GM12878 (cell line): Measurements from ENCODE around the gene METTL9.
"Not testable (repeated sequence)": the region's sequence is repeated elsewhere in the genome, so short reads cannot be mapped to it uniquely, and the experiment has no call there.

ENCODE experiments used
- BACH1 ChIP-seq: fragments of 450-650 bp; IDR thresholded peaks from 2 replicates; pipeline ENCODE4 v1.6.1; 2017; ENCODE audit warnings: mild to moderate bottlenecking, borderline replicate concordance
- BHLHE40 ChIP-seq, 2 experiments: fragments of 450-650 bp in 1 of 2; IDR thresholded peaks; 2 replicates each; pipeline ENCODE4 v1.6.1; 2011 to 2017; ENCODE audit warnings: low read depth in 2 of 2, borderline replicate concordance in 1 of 2, improper control_type of control experiment in 1 of 2, low read length in 1 of 2, mild to moderate bottlenecking in 1 of 2
- CTCF ChIP-seq, 3 experiments: IDR thresholded peaks in 2 of 3; conservative IDR thresholded peaks in 1 of 3; 2 replicates each; pipeline ENCODE4 v1.5.1; 2011; ENCODE audit warnings: low read depth in 3 of 3, low read length in 3 of 3, mild to moderate bottlenecking in 3 of 3, control low read depth in 2 of 3, moderate library complexity in 2 of 3, inconsistent platforms in 1 of 3, mixed read lengths in 1 of 3; ENCODE audit not compliant: control insufficient read depth in 2 of 3, insufficient read depth in 1 of 3; ENCODE audit errors: extremely low read depth in 1 of 3
- JUND ChIP-seq: IDR thresholded peaks from 2 replicates; pipeline ENCODE4 v1.6.1; 2012; ENCODE audit warnings: low read depth, mild to moderate bottlenecking, low read length, improper control_type of control experiment, moderate library complexity
- NBN ChIP-seq: fragments of 450-650 bp; IDR thresholded peaks from 2 replicates; pipeline ENCODE4 v1.6.1; 2016
- POLR2AphosphoS5 ChIP-seq: IDR thresholded peaks from 2 replicates; pipeline ENCODE4 v1.6.1; 2011; ENCODE audit warnings: mild to moderate bottlenecking, low read length, inconsistent platforms
- SRF ChIP-seq, 2 experiments: IDR thresholded peaks; 2 replicates each; pipeline ENCODE4 v1.6.1; 2011; ENCODE audit warnings: low read depth in 2 of 2, low read length in 2 of 2, mild to moderate bottlenecking in 1 of 2, moderate library complexity in 1 of 2
- ZBTB33 ChIP-seq: fragments of 450-650 bp; IDR thresholded peaks from 2 replicates; pipeline ENCODE4 v1.6.1; 2017; ENCODE audit warnings: mild to moderate bottlenecking

GRCh38 chr16:21550435-21550834 is 48.9 kb upstream of the METTL9 start:
- TF ChIP-seq CTCF (IDR thresholded peaks at IDR 0.05 in 2 of 3, conservative IDR thresholded peaks at IDR 0.05 in 1 of 3; ENCODE audit: control insufficient read depth in 2 of 3, extremely low read depth in 1 of 3, insufficient read depth in 1 of 3, low read depth in 3 of 3, low read length in 3 of 3); POLR2AphosphoS5; NBN; BHLHE40 (IDR thresholded peaks at IDR 0.05; ENCODE audit: borderline replicate concordance in 1 of 2, low read depth in 2 of 2, low read length in 1 of 2); JUND; SRF (IDR thresholded peaks at IDR 0.05; ENCODE audit: low read depth in 2 of 2, low read length in 2 of 2); BACH1; ZBTB33: not testable (repeated sequence)
